Large intestine (tissue), 3 donors: ENCODE data around the gene CDH12. TPM values are rescaled to one million over a fixed set of nuclear protein-coding genes. Genes with fewer than 3 reads are reported as not detected.

Source experiments
- DNase-seq, 2 donors: peaks; one replicate each; pipeline versions ENCODE4 v3.0.0 to v3.0.0-alpha.2; 2013
- H3K27ac ChIP-seq: one replicate; pipeline ENCODE4 v1.5.1; 2013; ENCODE audit warnings: low read length
- H3K27me3 ChIP-seq: 2 replicates; pipeline ENCODE4 v1.6.1; 2013; ENCODE audit warnings: low read length; ENCODE audit not compliant: control insufficient read depth, insufficient read depth
- H3K36me3 ChIP-seq: 2 replicates; pipeline ENCODE4 v1.6.1; 2013; ENCODE audit warnings: low read length; ENCODE audit not compliant: control insufficient read depth, insufficient read depth
- H3K4me1 ChIP-seq: one replicate; pipeline ENCODE4 v1.6.1; 2013; ENCODE audit warnings: low read length; ENCODE audit not compliant: control insufficient read depth, insufficient read depth
- H3K4me3 ChIP-seq: one replicate; pipeline ENCODE4 v1.5.1; 2013; ENCODE audit warnings: low read length
- H3K9me3 ChIP-seq: one replicate; pipeline ENCODE4 v1.6.1; 2013; ENCODE audit warnings: mild to moderate bottlenecking, low read depth, low read length, moderate library complexity; ENCODE audit not compliant: control insufficient read depth
- WGBS: methylation state at CpG from one replicate; pipeline ENCODE4 v1.1.5; 2013; ENCODE audit warnings: low lambda C conversion rate; ENCODE audit not compliant: insufficient coverage; 5-methylcytosine and 5-hydroxymethylcytosine counted together
- polyA plus RNA-seq: library from polyadenylated mRNA; unstranded; fragments of 120-200 nt; gene quantifications from one replicate; pipeline ENCODE4 v1.2.1, GENCODE V29; 2013

Gene CDH12
- polyA plus RNA-seq, 1 donor = 1.1 TPM

DNA sequence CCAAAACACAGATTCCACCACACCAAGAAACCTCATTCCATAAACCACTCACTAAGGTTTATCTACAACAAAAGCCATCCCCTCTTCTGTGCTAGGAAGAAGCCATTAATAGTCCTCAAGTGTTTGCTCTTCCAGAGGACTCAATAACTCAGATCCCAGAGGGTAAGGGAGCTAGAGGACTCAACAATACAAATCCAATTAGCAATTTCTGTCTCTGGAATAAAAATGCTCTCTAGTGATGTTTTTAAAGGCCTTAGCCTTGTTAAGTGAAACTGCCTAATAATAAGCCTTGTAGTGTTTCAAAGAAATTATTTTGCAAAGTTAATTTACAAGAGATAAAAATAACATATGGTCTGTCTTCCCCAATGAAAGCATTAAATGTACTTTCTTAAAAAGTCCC is 942.4 kb downstream of the CDH12 start:
- Histone ChIP-seq H3K9me3 (no peaks in the 10 kb centered on the region), H3K4me3 (no peak overlapping the region), H3K27ac (no peak overlapping the region), H3K36me3 (no peaks in the 10 kb centered on the region), H3K27me3 (no peaks in the 10 kb centered on the region), H3K4me1 (no peaks in the 10 kb centered on the region)
- no peak for DNase-seq

DNA sequence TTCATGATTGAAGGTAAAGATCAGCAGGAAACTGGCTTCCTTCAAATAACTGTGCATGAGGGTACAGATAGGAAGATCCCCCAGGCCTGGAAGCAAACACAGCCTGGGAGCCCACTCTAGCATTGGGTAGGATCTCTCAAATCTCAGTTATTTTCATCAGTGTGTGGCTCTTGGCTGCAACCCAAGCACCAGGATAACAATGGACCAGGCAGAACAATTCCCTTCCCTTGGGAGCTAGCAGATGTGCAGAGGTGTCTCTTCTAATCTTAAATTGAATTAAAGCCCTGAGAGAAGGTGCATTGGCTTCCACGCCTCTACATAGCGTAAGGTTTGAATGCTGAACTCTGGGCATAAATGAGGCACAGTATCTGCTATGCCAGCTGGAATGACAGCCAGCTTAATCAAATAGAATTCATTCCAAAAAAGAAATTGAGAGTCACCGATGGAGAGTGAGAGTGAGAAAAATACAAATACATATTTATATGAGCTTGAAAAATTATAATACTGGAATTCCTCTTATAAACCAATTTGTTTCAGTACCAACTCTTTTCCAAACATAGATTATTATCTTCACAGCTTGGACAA is 957.3 kb downstream of the CDH12 start:
- no peak for DNase-seq
- WGBS = no CpG with 5 or more reads among the region's 3 CpGs
- Histone ChIP-seq H3K27me3 (no peaks in the 10 kb centered on the region), H3K27ac (no peak overlapping the region), H3K36me3 (no peaks in the 10 kb centered on the region), H3K4me1 (no peaks in the 10 kb centered on the region), H3K9me3 (no peaks in the 10 kb centered on the region), H3K4me3 (no peak overlapping the region)

DNA sequence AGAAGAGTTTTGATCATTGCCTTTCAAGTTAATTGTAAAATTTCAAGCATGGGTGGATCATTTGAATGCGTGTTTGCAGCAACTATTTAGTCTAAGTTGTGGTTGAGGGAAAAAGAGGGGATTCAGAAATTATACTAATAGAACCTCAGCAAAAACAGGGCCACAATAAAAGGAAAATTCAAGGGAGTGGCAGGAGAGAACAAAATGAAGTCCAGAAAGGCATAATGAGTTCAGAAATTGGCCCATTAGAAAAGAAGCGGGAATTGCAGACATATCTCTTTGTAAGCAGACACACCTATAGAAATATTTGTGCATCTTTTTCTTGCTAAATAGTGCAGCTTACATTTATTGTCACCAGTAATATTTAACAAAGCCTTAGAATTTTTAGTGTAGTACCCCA is 960.0 kb downstream of the CDH12 start:
- Histone ChIP-seq H3K27me3 (no peaks in the 10 kb centered on the region), H3K27ac (no peak overlapping the region), H3K9me3 (no peaks in the 10 kb centered on the region), H3K4me1 (no peaks in the 10 kb centered on the region), H3K36me3 (no peaks in the 10 kb centered on the region), H3K4me3 (no peak overlapping the region)
- WGBS = 100% methylated on average over 1 of the region's 2 CpGs
- no peak for DNase-seq

DNA sequence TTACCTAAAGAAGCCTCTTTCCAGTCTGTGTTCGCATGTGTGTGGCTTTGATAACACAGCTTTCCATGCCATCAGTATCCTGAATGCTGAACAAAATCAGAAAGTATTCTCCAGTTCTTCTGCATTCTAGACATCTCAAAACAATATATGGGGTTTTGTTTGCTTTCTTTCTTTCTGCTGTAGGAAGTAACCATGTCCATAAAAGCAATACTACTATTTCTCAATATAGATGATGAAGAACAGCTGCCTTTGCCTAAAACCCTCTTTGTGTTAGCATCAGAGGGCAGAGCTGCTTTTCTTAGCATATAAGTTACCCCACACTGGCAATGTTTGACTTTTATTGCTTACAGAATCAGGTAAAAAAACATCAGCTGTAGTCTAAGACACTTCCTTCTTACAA is 963.6 kb downstream of the CDH12 start:
- Histone ChIP-seq H3K36me3 (no peaks in the 10 kb centered on the region), H3K4me3 (no peak overlapping the region), H3K4me1 (no peaks in the 10 kb centered on the region), H3K27me3 (no peaks in the 10 kb centered on the region), H3K27ac (no peak overlapping the region), H3K9me3 (no peaks in the 10 kb centered on the region)
- DNase-seq = no peak
- 60% methylated on average over 1 of the region's 1 CpG for WGBS

DNA sequence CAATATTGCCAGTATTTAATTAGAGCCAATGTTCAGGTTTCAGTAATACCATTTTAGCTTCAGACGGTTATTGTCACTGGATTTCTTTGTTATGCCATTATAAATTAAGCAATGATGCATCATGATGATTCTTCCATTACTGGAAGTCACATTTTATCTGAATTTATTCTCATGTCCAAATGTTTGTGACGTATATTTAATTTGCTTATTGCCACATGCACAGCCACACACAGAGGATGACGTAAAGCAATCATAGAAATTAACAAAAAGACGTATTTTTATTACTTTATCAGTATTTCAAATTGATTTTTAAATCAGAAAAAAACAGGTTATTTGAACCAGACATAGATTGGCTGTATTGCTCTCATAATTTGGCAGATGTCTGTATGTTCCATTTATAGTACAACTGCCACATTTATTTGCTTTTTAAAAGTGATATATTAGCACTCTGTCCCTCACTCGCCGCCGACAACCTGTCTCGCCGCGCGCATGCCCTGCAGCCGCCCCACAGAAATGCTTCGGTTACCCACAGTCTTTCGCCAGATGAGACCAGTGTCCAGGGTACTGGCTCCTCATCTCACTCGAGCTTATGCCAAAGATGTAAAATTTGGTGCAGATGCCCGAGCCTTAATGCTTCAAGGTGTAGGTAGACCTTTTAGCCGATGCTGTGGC is 970.9 kb downstream of the CDH12 start:
- Histone ChIP-seq H3K27ac (no peak overlapping the region), H3K36me3 (no peaks in the 10 kb centered on the region), H3K27me3 (no peaks in the 10 kb centered on the region), H3K4me1 (no peaks in the 10 kb centered on the region), H3K4me3 (no peak overlapping the region), H3K9me3 (no peaks in the 10 kb centered on the region)
- WGBS = 94% methylated on average over 3 of the region's 17 CpGs
- no peak for DNase-seq

DNA sequence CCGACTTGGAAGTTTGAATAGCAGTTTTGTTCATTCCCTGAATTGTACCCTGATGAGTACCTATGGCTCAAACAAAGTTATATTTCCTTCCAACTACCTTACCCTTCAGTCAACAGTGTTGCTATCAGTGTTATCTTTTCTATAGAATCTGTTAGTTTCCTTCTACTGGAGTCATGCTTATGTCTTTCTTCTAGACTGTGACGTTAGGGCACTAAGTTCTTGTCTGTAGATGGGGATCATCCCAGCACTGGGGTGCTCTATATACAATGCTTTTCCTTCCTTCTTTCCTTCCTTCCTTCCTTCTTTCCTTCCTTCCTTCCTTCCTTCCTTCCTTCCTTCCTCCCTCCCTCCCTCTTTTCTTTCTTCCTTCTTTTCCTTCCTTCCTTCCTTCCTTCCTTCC is 973.0 kb downstream of the CDH12 start:
- no peaks in the 10 kb centered on the region for H3K9me3 ChIP-seq
- no peak for DNase-seq
- no peak overlapping the region for H3K27ac ChIP-seq
- no peak overlapping the region for H3K4me3 ChIP-seq
- WGBS = 100% methylated on average over 1 of the region's 2 CpGs
- no peaks in the 10 kb centered on the region for H3K27me3 ChIP-seq
- H3K4me1 ChIP-seq = no peaks in the 10 kb centered on the region
- H3K36me3 ChIP-seq = no peaks in the 10 kb centered on the region

DNA sequence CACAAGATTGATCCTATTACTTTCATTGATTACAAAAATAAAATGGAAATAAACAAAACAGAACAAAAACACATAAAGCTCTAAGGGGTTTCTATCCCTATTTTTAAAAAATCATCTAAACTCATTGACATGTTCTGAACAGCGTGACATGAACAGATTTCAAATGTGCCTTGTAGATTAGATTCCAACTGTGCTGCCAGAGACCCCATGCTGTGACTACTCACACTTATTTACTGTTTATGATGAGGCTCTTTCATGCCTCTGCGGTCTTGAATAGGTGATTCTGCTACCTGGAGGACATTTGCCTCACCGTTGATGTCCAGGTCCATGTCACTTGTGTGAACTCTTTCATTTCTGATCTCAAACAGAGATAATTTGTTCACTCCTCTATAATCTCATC is 990.2 kb downstream of the CDH12 start:
- Histone ChIP-seq H3K36me3 (no peaks in the 10 kb centered on the region), H3K4me1 (no peaks in the 10 kb centered on the region), H3K9me3 (no peaks in the 10 kb centered on the region), H3K27ac (no peak overlapping the region), H3K4me3 (no peak overlapping the region), H3K27me3 (no peaks in the 10 kb centered on the region)
- no CpG with 5 or more reads among the region's 3 CpGs for WGBS
- DNase-seq = no peak

DNA sequence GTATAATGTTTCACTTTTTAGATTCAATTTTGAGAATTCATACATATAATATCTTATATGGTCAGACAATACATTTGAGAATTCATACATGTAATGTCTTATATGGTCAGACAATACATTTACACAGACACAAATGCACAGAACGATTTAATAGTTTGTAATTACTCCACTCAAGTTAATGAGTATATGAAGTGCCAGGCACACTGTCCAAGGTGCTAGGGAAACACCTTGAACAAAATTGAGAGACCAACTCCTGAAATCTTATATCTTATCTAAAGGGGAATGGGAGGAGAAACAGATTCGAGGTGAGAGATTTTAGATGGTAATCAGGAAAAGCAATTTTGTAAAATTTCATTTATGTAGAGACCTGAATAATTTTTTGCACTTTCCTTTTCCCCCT is 994.7 kb downstream of the CDH12 start:
- 60% methylated on average over 1 of the region's 2 CpGs for WGBS
- H3K4me3 ChIP-seq = no peak overlapping the region
- H3K27ac ChIP-seq = no peak overlapping the region
- DNase-seq = no peak
- H3K4me1 ChIP-seq = no peaks in the 10 kb centered on the region
- H3K9me3 ChIP-seq = no peaks in the 10 kb centered on the region
- H3K36me3 ChIP-seq = no peaks in the 10 kb centered on the region
- no peaks in the 10 kb centered on the region for H3K27me3 ChIP-seq

DNA sequence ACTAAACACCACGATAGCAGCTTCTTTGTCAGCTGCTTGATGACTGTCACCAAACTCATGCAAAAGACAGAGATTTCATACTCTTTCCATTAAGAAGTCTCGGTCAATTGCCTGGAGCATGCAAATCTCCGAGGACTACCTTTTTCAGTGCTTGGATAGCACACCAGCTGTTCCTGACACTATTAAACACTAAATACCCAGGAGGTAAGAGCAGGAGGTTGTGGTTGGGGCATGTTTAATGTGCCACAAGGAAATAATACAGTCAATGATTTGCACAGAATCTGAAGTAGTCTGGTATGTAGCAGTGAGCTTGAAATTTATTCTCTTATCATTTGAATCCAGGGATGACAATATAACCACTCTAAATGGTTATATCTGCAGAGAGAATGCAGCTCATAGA is 996.2 kb downstream of the CDH12 start:
- H3K27ac ChIP-seq = no peak overlapping the region

DNA sequence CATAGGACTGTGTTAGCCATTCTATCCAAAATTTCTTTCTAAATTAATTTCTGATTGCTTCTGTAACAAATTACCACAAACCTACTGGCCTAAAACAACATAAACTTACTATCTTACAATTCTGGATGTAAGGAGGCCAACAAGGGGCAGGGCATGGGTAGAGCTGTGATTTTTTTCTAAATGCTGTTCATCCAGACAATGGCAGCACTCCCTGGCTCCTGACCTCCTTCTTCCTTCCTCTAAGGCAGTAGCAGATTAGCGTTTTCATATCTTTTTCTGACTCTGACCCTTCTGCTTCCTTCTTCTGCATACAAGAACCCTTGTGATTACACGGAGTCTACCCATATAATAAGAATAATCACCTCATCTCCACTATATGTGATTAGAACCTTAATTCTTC is 1005.8 kb downstream of the CDH12 start:
- 71% methylated on average over 1 of the region's 2 CpGs for WGBS

More for the DNA sequence above, 996.2 kb downstream of the CDH12 start:
- no peak for DNase-seq
- Histone ChIP-seq H3K4me1 (no peaks in the 10 kb centered on the region), H3K27me3 (no peaks in the 10 kb centered on the region), H3K9me3 (no peaks in the 10 kb centered on the region), H3K4me3 (no peak overlapping the region), H3K36me3 (no peaks in the 10 kb centered on the region)
- WGBS = no CpG with 5 or more reads among the region's 3 CpGs

DNA sequence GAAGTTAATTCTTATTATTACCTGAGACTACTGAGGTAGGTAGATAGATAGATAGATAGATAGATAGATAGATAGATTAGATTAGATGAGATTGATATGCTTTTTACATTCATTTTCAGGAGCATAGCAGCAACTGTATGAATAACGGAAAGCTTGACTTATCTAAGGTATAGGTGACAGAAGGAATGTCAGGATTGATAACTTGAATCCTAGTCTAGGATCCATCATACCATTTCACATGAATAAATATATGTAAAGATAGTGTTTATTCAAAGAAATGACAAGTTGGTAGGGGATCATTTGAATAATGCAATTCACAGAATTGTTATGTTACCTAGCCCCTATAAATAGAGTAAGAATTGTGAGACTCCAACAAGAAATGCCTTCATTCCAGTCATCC is 1008.2 kb downstream of the CDH12 start:
- Histone ChIP-seq H3K27me3 (no peaks in the 10 kb centered on the region), H3K9me3 (no peaks in the 10 kb centered on the region), H3K4me1 (no peaks in the 10 kb centered on the region), H3K36me3 (no peaks in the 10 kb centered on the region), H3K4me3 (no peak overlapping the region), H3K27ac (no peak overlapping the region)
- no CpG with 5 or more reads among the region's 1 CpG for WGBS
- no peak for DNase-seq

More for the DNA sequence above, 1005.8 kb downstream of the CDH12 start:
- Histone ChIP-seq H3K36me3 (no peaks in the 10 kb centered on the region), H3K9me3 (no peaks in the 10 kb centered on the region), H3K4me1 (no peaks in the 10 kb centered on the region), H3K27me3 (no peaks in the 10 kb centered on the region), H3K27ac (no peak overlapping the region), H3K4me3 (no peak overlapping the region)
- no peak for DNase-seq
